ENCODE results near the gene BRD7. TPM values are rescaled to one million over a fixed set of nuclear protein-coding genes. Genes with fewer than 3 reads are reported as not detected.

The BRD7 gene
- total and polyA plus RNA-seq, 2 experiments from 2014 or later, result 51.2 to 51.3 TPM

DNA sequence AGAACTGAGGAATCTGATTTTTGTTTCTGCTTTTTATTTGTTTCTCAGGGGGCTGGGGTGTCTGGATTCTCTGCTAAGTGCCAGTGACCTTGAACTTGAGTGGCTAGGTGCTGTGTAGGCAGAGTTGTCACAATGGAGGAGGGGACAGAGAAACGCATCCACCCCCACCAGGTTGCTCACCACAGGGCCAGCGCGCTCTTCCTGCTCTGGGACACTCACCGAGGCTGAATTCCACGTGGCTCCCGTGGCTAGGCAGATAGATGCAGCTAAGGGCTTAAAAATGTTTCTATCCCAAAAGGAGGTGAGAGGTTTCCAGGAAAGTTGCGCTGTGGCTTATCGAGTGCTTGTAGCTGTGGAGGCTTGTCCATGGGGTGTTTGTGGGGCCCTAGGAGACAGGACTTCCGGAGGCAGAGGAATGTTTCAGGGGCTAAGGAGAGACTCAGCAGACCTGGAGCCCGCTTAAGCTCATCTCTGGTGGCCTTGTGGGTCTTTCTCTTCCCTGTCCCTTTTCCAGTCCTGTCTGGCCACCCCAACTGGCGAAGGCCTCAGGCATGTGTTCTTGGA, 65.7 kb downstream of the BRD7 start:
- Histone ChIP-seq H3K4me2 (no peak overlapping the region), H3K9me2 (replicated peaks; ENCODE audit: insufficient read depth) (no peaks in the 10 kb centered on the region), H3K79me2 (no peaks in the 10 kb centered on the region), H3K27me3 (no peaks in the 10 kb centered on the region), H4K20me1 (ENCODE audit: insufficient read depth, poor library complexity, severe bottlenecking) (no peaks in the 10 kb centered on the region), H3K36me3 (replicated peaks; ENCODE audit: insufficient read depth, low read depth) (no peaks in the 10 kb centered on the region), H3K4me1 (ENCODE audit: insufficient read depth) (no peaks in the 10 kb centered on the region), H2AFZ (no peak overlapping the region), H3K27ac (no peak overlapping the region), H3K4me3 (no peak overlapping the region), H3K9me3 (ENCODE audit: low read depth) (no peaks in the 10 kb centered on the region)
- 86% methylated on average over 11 of the region's 11 CpGs for WGBS (ENCODE audit: low lambda C conversion rate, missing lambda C conversion rate)
- no peak for DNase-seq (ENCODE audit: low spot score)
- TF ChIP-seq EZH2phosphoT487 (IDR thresholded peaks at IDR 0.05; ENCODE audit: low read depth, severe bottlenecking, unreplicated experiment) (no peak), EZH2 (IDR thresholded peaks at IDR 0.05; ENCODE audit: borderline replicate concordance) (no peak)
- TF ChIP-seq, protein P1, sequence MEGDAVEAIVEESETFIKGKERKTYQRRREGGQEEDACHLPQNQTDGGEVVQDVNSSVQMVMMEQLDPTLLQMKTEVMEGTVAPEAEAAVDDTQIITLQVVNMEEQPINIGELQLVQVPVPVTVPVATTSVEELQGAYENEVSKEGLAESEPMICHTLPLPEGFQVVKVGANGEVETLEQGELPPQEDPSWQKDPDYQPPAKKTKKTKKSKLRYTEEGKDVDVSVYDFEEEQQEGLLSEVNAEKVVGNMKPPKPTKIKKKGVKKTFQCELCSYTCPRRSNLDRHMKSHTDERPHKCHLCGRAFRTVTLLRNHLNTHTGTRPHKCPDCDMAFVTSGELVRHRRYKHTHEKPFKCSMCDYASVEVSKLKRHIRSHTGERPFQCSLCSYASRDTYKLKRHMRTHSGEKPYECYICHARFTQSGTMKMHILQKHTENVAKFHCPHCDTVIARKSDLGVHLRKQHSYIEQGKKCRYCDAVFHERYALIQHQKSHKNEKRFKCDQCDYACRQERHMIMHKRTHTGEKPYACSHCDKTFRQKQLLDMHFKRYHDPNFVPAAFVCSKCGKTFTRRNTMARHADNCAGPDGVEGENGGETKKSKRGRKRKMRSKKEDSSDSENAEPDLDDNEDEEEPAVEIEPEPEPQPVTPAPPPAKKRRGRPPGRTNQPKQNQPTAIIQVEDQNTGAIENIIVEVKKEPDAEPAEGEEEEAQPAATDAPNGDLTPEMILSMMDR (IDR thresholded peaks at IDR 0.05; ENCODE audit: poor library complexity), result no peak

DNA sequence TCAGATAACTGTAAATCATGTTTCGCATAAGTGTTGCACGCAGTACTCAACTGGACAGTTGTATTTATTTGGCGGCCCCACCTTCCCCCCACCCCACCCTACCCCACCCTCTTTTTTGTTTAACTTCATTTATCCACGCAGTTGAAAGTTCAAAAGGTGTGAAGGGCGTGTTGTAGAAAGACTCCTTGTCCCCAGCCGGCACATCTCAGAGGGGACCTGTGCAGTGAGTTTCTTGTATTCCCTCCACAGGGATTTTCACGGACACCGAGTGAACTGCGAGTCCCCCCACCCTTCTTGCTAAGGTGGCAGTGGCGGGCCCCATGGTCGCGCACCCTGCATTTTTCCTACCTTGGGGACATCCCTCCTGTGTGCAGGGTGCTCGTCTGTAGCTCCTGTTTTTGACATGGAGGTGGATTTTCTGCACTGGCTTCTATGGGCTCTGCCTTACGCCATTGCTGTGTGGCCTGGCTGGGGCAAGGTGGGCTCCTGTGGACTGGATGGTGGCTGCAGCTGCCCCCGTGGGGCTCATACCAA, 66.2 kb downstream of the BRD7 start:
- Histone ChIP-seq H3K9me3 (ENCODE audit: low read depth) (no peaks in the 10 kb centered on the region), H3K9me2 (replicated peaks; ENCODE audit: insufficient read depth) (no peaks in the 10 kb centered on the region), H3K79me2 (no peaks in the 10 kb centered on the region), H3K4me2 (no peak overlapping the region), H2AFZ (no peak overlapping the region), H3K27ac (no peak overlapping the region), H3K36me3 (replicated peaks; ENCODE audit: insufficient read depth, low read depth) (no peaks in the 10 kb centered on the region), H3K4me1 (ENCODE audit: insufficient read depth) (no peaks in the 10 kb centered on the region), H4K20me1 (ENCODE audit: insufficient read depth, poor library complexity, severe bottlenecking) (no peaks in the 10 kb centered on the region), H3K4me3 (no peak overlapping the region), H3K27me3 (no peaks in the 10 kb centered on the region)
- no peak for TF ChIP-seq EZH2phosphoT487 (IDR thresholded peaks at IDR 0.05; ENCODE audit: low read depth, severe bottlenecking, unreplicated experiment)
- TF ChIP-seq, protein P1 (IDR thresholded peaks at IDR 0.05; ENCODE audit: poor library complexity), result no peak
- no peak for TF ChIP-seq EZH2 (IDR thresholded peaks at IDR 0.05; ENCODE audit: borderline replicate concordance)
- WGBS (ENCODE audit: low lambda C conversion rate, missing lambda C conversion rate), result 79% methylated on average over 15 of the region's 15 CpGs
- DNase-seq (ENCODE audit: low spot score), result no peak

DNA sequence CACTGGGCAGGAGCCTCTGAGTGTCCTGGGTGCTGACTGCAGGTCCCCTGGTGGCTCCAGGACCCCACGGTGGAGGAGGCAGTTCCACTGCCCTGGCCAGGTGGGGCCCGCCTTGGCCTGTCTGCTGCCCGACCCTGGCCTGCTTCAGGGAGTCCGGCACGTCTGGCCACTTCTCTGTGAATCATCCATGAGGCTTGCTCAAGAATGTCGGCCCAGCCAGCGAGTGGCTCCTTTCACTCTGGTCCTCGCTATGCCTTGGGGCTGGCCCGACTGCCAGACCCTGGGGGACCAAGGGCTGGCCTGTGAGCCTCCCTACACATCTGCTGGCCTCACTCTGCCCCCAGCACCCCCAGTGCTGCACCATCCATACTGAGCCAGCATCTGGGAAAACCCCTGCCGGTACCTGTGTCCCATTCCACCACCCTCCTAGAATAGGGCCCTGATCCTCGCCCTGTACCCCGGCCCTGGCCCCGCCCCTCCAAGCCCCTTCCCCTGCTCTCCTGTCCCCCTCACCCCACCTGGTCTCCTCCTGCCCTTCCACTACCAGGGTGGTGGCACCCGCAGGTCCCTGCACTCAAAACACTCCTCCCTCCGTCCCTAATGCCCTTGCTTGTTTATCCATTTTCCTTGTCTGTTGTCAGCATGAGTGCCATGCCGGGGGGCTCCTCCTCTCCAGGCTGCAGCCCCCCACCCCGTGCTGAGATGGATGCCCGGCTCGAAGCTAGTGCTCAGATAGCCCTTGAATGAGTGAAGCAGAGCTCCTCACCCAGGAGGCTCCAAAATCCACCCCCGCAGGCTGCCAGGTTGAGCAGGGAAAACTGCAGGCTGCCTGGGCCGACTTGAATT, 66.9 kb downstream of the BRD7 start:
- no peak overlapping the region for H3K4me3 ChIP-seq
- no peak overlapping the region for H3K4me2 ChIP-seq
- H3K9me3 ChIP-seq (ENCODE audit: low read depth), result no peaks in the 10 kb centered on the region
- no peak overlapping the region for H3K27ac ChIP-seq
- H2AFZ ChIP-seq, result no peak overlapping the region
- H4K20me1 ChIP-seq (ENCODE audit: insufficient read depth, poor library complexity, severe bottlenecking), result no peaks in the 10 kb centered on the region
- no peaks in the 10 kb centered on the region for H3K79me2 ChIP-seq
- no peaks in the 10 kb centered on the region for H3K36me3 ChIP-seq (replicated peaks; ENCODE audit: insufficient read depth, low read depth)
- DNase-seq (ENCODE audit: low spot score), result peak; percentile 45
- WGBS (ENCODE audit: low lambda C conversion rate, missing lambda C conversion rate), result 77% methylated on average over 21 of the region's 21 CpGs
- no peaks in the 10 kb centered on the region for H3K27me3 ChIP-seq
- H3K9me2 ChIP-seq (replicated peaks; ENCODE audit: insufficient read depth), result no peaks in the 10 kb centered on the region
- TF ChIP-seq EZH2phosphoT487 (IDR thresholded peaks at IDR 0.05; ENCODE audit: low read depth, severe bottlenecking, unreplicated experiment) (no peak), EZH2 (IDR thresholded peaks at IDR 0.05; ENCODE audit: borderline replicate concordance) (no peak)
- TF ChIP-seq, protein P1 (IDR thresholded peaks at IDR 0.05; ENCODE audit: poor library complexity), result no peak
- H3K4me1 ChIP-seq (ENCODE audit: insufficient read depth), result no peaks in the 10 kb centered on the region
